Measurements from ENCODE around the gene MAP1B.
"Not testable (repeated sequence)": the region's sequence is repeated elsewhere in the genome, so short reads cannot be mapped to it uniquely, and the experiment has no call there.

MAP1B gene

GRCh38 chr5:72077390-72077789, 29.9 kb upstream of the MAP1B start:
- no peaks in the 10 kb centered on the region for H3K27me3 ChIP-seq (ENCODE audit: low read depth)
- H3K9me3 ChIP-seq, result no peaks in the 10 kb centered on the region
- in situ Hi-C loops (cut with MboI; ENCODE audit: low sequenced_read_pairs), result no loop called here
- H3K4me1 ChIP-seq, result no peaks in the 10 kb centered on the region
- DNase-seq (ENCODE audit: low spot score in 2 of 2), result no peak
- no peaks in the 10 kb centered on the region for H3K36me3 ChIP-seq (replicated peaks)
- no peak overlapping the region for H3K4me3 ChIP-seq

GRCh38 chr5:72079288-72079687, 28.0 kb upstream of the MAP1B start:
- H3K27me3 ChIP-seq (ENCODE audit: low read depth), result no peaks in the 10 kb centered on the region
- H3K4me3 ChIP-seq, result no peak overlapping the region
- in situ Hi-C loops (cut with MboI; ENCODE audit: low sequenced_read_pairs), result no loop called here
- DNase-seq (ENCODE audit: low spot score in 2 of 2), result peak in 1 of 2 experiments; percentile 35
- H3K9me3 ChIP-seq, result no peaks in the 10 kb centered on the region
- no peaks in the 10 kb centered on the region for H3K4me1 ChIP-seq
- H3K36me3 ChIP-seq (replicated peaks), result no peaks in the 10 kb centered on the region

GRCh38 chr5:72082048-72082447, 25.2 kb upstream of the MAP1B start:
- Histone ChIP-seq H3K36me3 (replicated peaks) (no peaks in the 10 kb centered on the region), H3K9me3 (no peaks in the 10 kb centered on the region), H3K4me3 (no peak overlapping the region), H3K27me3 (ENCODE audit: low read depth) (no peaks in the 10 kb centered on the region), H3K4me1 (no peaks in the 10 kb centered on the region)
- in situ Hi-C loops (cut with MboI; ENCODE audit: low sequenced_read_pairs), result no loop called here
- DNase-seq (ENCODE audit: low spot score in 2 of 2), result no peak

GRCh38 chr5:72084876-72085275, 22.4 kb upstream of the MAP1B start:
- no peak for DNase-seq (ENCODE audit: low spot score in 2 of 2)
- Histone ChIP-seq H3K27me3 (ENCODE audit: low read depth) (no peaks in the 10 kb centered on the region), H3K36me3 (replicated peaks) (no peaks in the 10 kb centered on the region), H3K9me3 (no peaks in the 10 kb centered on the region), H3K4me1 (no peaks in the 10 kb centered on the region), H3K4me3 (no peak overlapping the region)
- in situ Hi-C loops (cut with MboI; ENCODE audit: low sequenced_read_pairs), result no loop called here

GRCh38 chr5:72085319-72085718, 22.0 kb upstream of the MAP1B start:
- H3K4me1 ChIP-seq, result no peaks in the 10 kb centered on the region
- no peaks in the 10 kb centered on the region for H3K36me3 ChIP-seq (replicated peaks)
- DNase-seq (ENCODE audit: low spot score in 2 of 2), result no peak
- no peak overlapping the region for H3K4me3 ChIP-seq
- in situ Hi-C loops (cut with MboI; ENCODE audit: low sequenced_read_pairs), result no loop called here
- H3K27me3 ChIP-seq (ENCODE audit: low read depth), result no peaks in the 10 kb centered on the region
- H3K9me3 ChIP-seq, result no peaks in the 10 kb centered on the region

GRCh38 chr5:72089713-72090112, 17.6 kb upstream of the MAP1B start:
- in situ Hi-C loops (cut with MboI; ENCODE audit: low sequenced_read_pairs); H3K36me3 ChIP-seq (replicated peaks): not testable (repeated sequence)

GRCh38 chr5:72092074-72092473, 15.2 kb upstream of the MAP1B start:
- Histone ChIP-seq H3K9me3 (no peaks in the 10 kb centered on the region), H3K4me1 (no peaks in the 10 kb centered on the region), H3K36me3 (replicated peaks) (no peaks in the 10 kb centered on the region), H3K27me3 (ENCODE audit: low read depth) (no peaks in the 10 kb centered on the region), H3K4me3 (no peak overlapping the region)
- no peak for DNase-seq (ENCODE audit: low spot score in 2 of 2)
- in situ Hi-C loops (cut with MboI; ENCODE audit: low sequenced_read_pairs), result no loop called here

More at GRCh38 chr5:72089713-72090112, 17.6 kb upstream of the MAP1B start:
- H3K9me3 ChIP-seq; H3K4me1 ChIP-seq; DNase-seq (ENCODE audit: low spot score in 2 of 2); H3K27me3 ChIP-seq (ENCODE audit: low read depth); H3K4me3 ChIP-seq: not testable (repeated sequence)

GRCh38 chr5:72093217-72093616, 14.1 kb upstream of the MAP1B start:
- Histone ChIP-seq H3K4me1 (no peaks in the 10 kb centered on the region), H3K36me3 (replicated peaks) (no peaks in the 10 kb centered on the region), H3K27me3 (ENCODE audit: low read depth) (no peaks in the 10 kb centered on the region), H3K9me3 (no peaks in the 10 kb centered on the region), H3K4me3 (no peak overlapping the region)
- no peak for DNase-seq (ENCODE audit: low spot score in 2 of 2)
- in situ Hi-C loops (cut with MboI; ENCODE audit: low sequenced_read_pairs), result no loop called here

GRCh38 chr5:72093824-72094223, 13.5 kb upstream of the MAP1B start:
- Histone ChIP-seq H3K9me3 (no peaks in the 10 kb centered on the region), H3K4me3 (no peak overlapping the region), H3K27me3 (ENCODE audit: low read depth) (no peaks in the 10 kb centered on the region), H3K4me1 (no peaks in the 10 kb centered on the region), H3K36me3 (replicated peaks) (no peaks in the 10 kb centered on the region)
- no peak for DNase-seq (ENCODE audit: low spot score in 2 of 2)
- in situ Hi-C loops (cut with MboI; ENCODE audit: low sequenced_read_pairs), result no loop called here

GRCh38 chr5:72096602-72097188, 10.6 kb upstream of the MAP1B start:
- Histone ChIP-seq H3K27me3 (ENCODE audit: low read depth) (peaks cover 3% of the 10 kb centered on the region; the same call in 1 of the 2 replicates), H3K36me3 (replicated peaks) (no peaks in the 10 kb centered on the region), H3K9me3 (no peaks in the 10 kb centered on the region), H3K4me3 (no peak overlapping the region), H3K4me1 (no peaks in the 10 kb centered on the region; the same call in 1 of the 2 replicates)
- DNase-seq (ENCODE audit: low spot score in 2 of 2), result no peak
- in situ Hi-C loops (cut with MboI; ENCODE audit: low sequenced_read_pairs), result no loop called here

GRCh38 chr5:72101828-72102227, 5.4 kb upstream of the MAP1B start:
- H3K4me3 ChIP-seq, result no peak overlapping the region
- peaks cover 3% of the 10 kb centered on the region; the same call in 1 of the 2 replicates for H3K27me3 ChIP-seq (ENCODE audit: low read depth)
- H3K36me3 ChIP-seq (replicated peaks), result no peaks in the 10 kb centered on the region
- DNase-seq (ENCODE audit: low spot score in 2 of 2), result no peak
- H3K9me3 ChIP-seq, result no peaks in the 10 kb centered on the region
- peaks cover 5% of the 10 kb centered on the region for H3K4me1 ChIP-seq
- in situ Hi-C loops (cut with MboI; ENCODE audit: low sequenced_read_pairs), result loop anchor here (25.0 kb wide), 1 partner anchor 315 kb away; no protein-coding TSS in a partner anchor

- in situ Hi-C loops (cut with MboI; ENCODE audit: low sequenced_read_pairs), result loop anchor here (25.0 kb wide), 1 partner anchor 319 kb away; no protein-coding TSS in a partner anchor
Observed at GRCh38 chr5:72106817-72107130, 501 bp upstream of the MAP1B start.

GRCh38 chr5:72107901-72108201, 576 bp downstream of the MAP1B start:
- Histone ChIP-seq H3K36me3 (replicated peaks) (peaks cover 4% of the 10 kb centered on the region; the same call in 1 of the 2 replicates), H3K9me3 (no peaks in the 10 kb centered on the region), H3K27me3 (ENCODE audit: low read depth) (no peaks in the 10 kb centered on the region), H3K4me1 (peaks cover 30% of the 10 kb centered on the region), H3K4me3 (peak overlapping the region; percentile 75)
- DNase-seq (ENCODE audit: low spot score in 2 of 2), result no peak
- in situ Hi-C loops (cut with MboI; ENCODE audit: low sequenced_read_pairs), result loop anchor here (25.0 kb wide), 1 partner anchor 321 kb away; no protein-coding TSS in a partner anchor

More at GRCh38 chr5:72106817-72107130, 501 bp upstream of the MAP1B start:
- Histone ChIP-seq H3K9me3 (no peaks in the 10 kb centered on the region), H3K4me3 (peak overlapping the region; percentile 75), H3K36me3 (replicated peaks) (peaks cover 4% of the 10 kb centered on the region; the same call in 1 of the 2 replicates), H3K4me1 (peaks cover 30% of the 10 kb centered on the region), H3K27me3 (ENCODE audit: low read depth) (no peaks in the 10 kb centered on the region)
- no peak for DNase-seq (ENCODE audit: low spot score in 2 of 2)

- Histone ChIP-seq H3K9me3 (no peaks in the 10 kb centered on the region), H3K4me3 (peak overlapping the region; percentile 75), H3K4me1 (peaks cover 30% of the 10 kb centered on the region), H3K36me3 (replicated peaks) (peaks cover 4% of the 10 kb centered on the region; the same call in 1 of the 2 replicates), H3K27me3 (ENCODE audit: low read depth) (no peaks in the 10 kb centered on the region)
- peak; percentile 67 to 92 for DNase-seq (ENCODE audit: low spot score in 2 of 2)
- in situ Hi-C loops (cut with MboI; ENCODE audit: low sequenced_read_pairs), result loop anchor here (25.0 kb wide), 1 partner anchor 321 kb away; no protein-coding TSS in a partner anchor
Observed at GRCh38 chr5:72108202-72109061, 1.2 kb downstream of the MAP1B start.

Data from HAP-1 (cell line).